Mesendoderm (in vitro differentiated cells): Measurements from ENCODE around the gene KIAA1328.

ENCODE experiments used
- DNase-seq: peaks from one replicate; pipeline ENCODE4 v3.0.0; 2013
- H2AK5ac ChIP-seq: 2 replicates; pipeline ENCODE4 v1.6.1; 2013; ENCODE audit warnings: low read length, inconsistent platforms
- H2BK120ac ChIP-seq: 2 replicates; pipeline ENCODE4 v1.6.1; 2013; ENCODE audit warnings: low read depth, mild to moderate bottlenecking, low read length, moderate library complexity, mixed read lengths
- H2BK15ac ChIP-seq: replicated peaks from 2 replicates; pipeline ENCODE4 v1.6.1; 2013; ENCODE audit warnings: low read depth, mild to moderate bottlenecking, moderate library complexity
- H2BK5ac ChIP-seq: 2 replicates; pipeline ENCODE4 v1.6.1; 2013; ENCODE audit warnings: low read length, inconsistent platforms
- H3K18ac ChIP-seq: 2 replicates; pipeline ENCODE4 v1.6.1; 2013; ENCODE audit warnings: mild to moderate bottlenecking, low read length, mixed read lengths
- H3K23ac ChIP-seq: one replicate; pipeline ENCODE4 v1.6.1; 2013; ENCODE audit warnings: low read length
- H3K27ac ChIP-seq: 2 replicates; pipeline ENCODE4 v1.5.1; 2013; ENCODE audit warnings: low read depth, mild to moderate bottlenecking, inconsistent platforms, low read length, moderate library complexity
- H3K27me3 ChIP-seq: 2 replicates; pipeline ENCODE4 v1.6.1; 2013; ENCODE audit warnings: low read length, control low read depth, mild to moderate bottlenecking, inconsistent platforms; ENCODE audit not compliant: insufficient read depth, poor library complexity
- H3K36me3 ChIP-seq: 2 replicates; pipeline ENCODE4 v1.6.1; 2013; ENCODE audit warnings: low read length, inconsistent platforms; ENCODE audit not compliant: control insufficient read depth, insufficient read depth
- H3K4ac ChIP-seq: one replicate; pipeline ENCODE4 v1.6.1; 2013; ENCODE audit warnings: low read depth, mild to moderate bottlenecking, low read length, moderate library complexity
- H3K4me1 ChIP-seq: 2 replicates; pipeline ENCODE4 v1.6.1; 2013; ENCODE audit warnings: low read depth, low read length, inconsistent platforms; ENCODE audit not compliant: control insufficient read depth
- H3K4me2 ChIP-seq: 2 replicates; pipeline ENCODE4 v1.6.1; 2013; ENCODE audit warnings: low read length
- H3K4me3 ChIP-seq: 2 replicates; pipeline ENCODE4 v1.5.1; 2013; ENCODE audit warnings: mild to moderate bottlenecking, low read length
- H3K56ac ChIP-seq: one replicate; pipeline ENCODE4 v1.6.1; 2013; ENCODE audit warnings: low read length
- H3K79me1 ChIP-seq: 2 replicates; pipeline ENCODE4 v1.6.1; 2013; ENCODE audit warnings: low read length, inconsistent platforms
- H3K79me2 ChIP-seq: 2 replicates; pipeline ENCODE4 v1.6.1; 2013; ENCODE audit warnings: mild to moderate bottlenecking, low read length; ENCODE audit not compliant: control insufficient read depth, insufficient read depth
- H3K9ac ChIP-seq: 2 replicates; pipeline ENCODE4 v1.6.1; 2013; ENCODE audit warnings: low read length, inconsistent platforms
- H4K5ac ChIP-seq: one replicate; pipeline ENCODE4 v1.6.1; 2013; ENCODE audit warnings: low read length
- H4K8ac ChIP-seq: one replicate; pipeline ENCODE4 v1.6.1; 2013; ENCODE audit warnings: low read depth, mild to moderate bottlenecking, control low read depth, low read length, moderate library complexity
- WGBS: extraction: QIAGEN DNeasy Blood & Tissue Kit; methylation state at CpG from one replicate; pipeline ENCODE4 v1.1.7; 2013; ENCODE audit warnings: low lambda C conversion rate, missing lambda C conversion rate; ENCODE audit not compliant: insufficient coverage; ENCODE audit errors: extremely low coverage; 5-methylcytosine and 5-hydroxymethylcytosine counted together

KIAA1328 gene

GRCh38 chr18:36811430-36811829, 17.5 kb upstream of the KIAA1328 start:
- Histone ChIP-seq H3K4me3 (no peak overlapping the region), H3K36me3 (no peaks in the 10 kb centered on the region), H3K56ac (no peak overlapping the region), H2BK120ac (no peak overlapping the region), H2BK15ac (no peak overlapping the region), H2AK5ac (no peak overlapping the region), H3K4me2 (no peak overlapping the region), H3K4ac (no peak overlapping the region), H3K79me1 (no peaks in the 10 kb centered on the region), H2BK5ac (no peak overlapping the region), H3K27ac (no peak overlapping the region), H4K8ac (no peak overlapping the region), H3K79me2 (no peaks in the 10 kb centered on the region), H4K5ac (no peak overlapping the region), H3K9ac (no peak overlapping the region), H3K23ac (no peak overlapping the region), H3K27me3 (no peaks in the 10 kb centered on the region), H3K4me1 (no peaks in the 10 kb centered on the region), H3K18ac (no peak overlapping the region)
- WGBS: no CpG with 5 or more reads among the region's 3 CpGs
- no peak for DNase-seq

- no peaks in the 10 kb centered on the region for H3K36me3 ChIP-seq
Measured at GRCh38 chr18:36811955-36812354, 17.0 kb upstream of the KIAA1328 start.

GRCh38 chr18:36812678-36813077, 16.2 kb upstream of the KIAA1328 start:
- no peaks in the 10 kb centered on the region for H3K27me3 ChIP-seq
- no peak overlapping the region for H3K4me2 ChIP-seq
- no peak overlapping the region for H4K5ac ChIP-seq
- no peak overlapping the region for H2AK5ac ChIP-seq
- no CpG with 5 or more reads among the region's 3 CpGs for WGBS
- H3K4ac ChIP-seq: no peak overlapping the region
- no peak overlapping the region for H3K18ac ChIP-seq
- no peak overlapping the region for H2BK120ac ChIP-seq
- H2BK5ac ChIP-seq: no peak overlapping the region
- no peak overlapping the region for H3K4me3 ChIP-seq
- H3K4me1 ChIP-seq: no peaks in the 10 kb centered on the region
- H2BK15ac ChIP-seq: no peak overlapping the region
- H3K9ac ChIP-seq: no peak overlapping the region
- no peak overlapping the region for H3K56ac ChIP-seq
- H3K79me2 ChIP-seq: no peaks in the 10 kb centered on the region
- no peak overlapping the region for H3K23ac ChIP-seq
- H3K36me3 ChIP-seq: no peaks in the 10 kb centered on the region
- no peak overlapping the region for H4K8ac ChIP-seq
- no peak overlapping the region for H3K27ac ChIP-seq
- no peaks in the 10 kb centered on the region for H3K79me1 ChIP-seq
- peak; percentile 13 for DNase-seq

More at GRCh38 chr18:36811955-36812354, 17.0 kb upstream of the KIAA1328 start:
- Histone ChIP-seq H3K56ac (no peak overlapping the region), H3K4ac (no peak overlapping the region), H3K4me2 (no peak overlapping the region), H3K4me1 (no peaks in the 10 kb centered on the region), H3K79me2 (no peaks in the 10 kb centered on the region), H3K9ac (no peak overlapping the region), H4K5ac (no peak overlapping the region), H3K79me1 (no peaks in the 10 kb centered on the region), H3K4me3 (no peak overlapping the region), H2BK120ac (no peak overlapping the region), H3K23ac (no peak overlapping the region), H3K27ac (no peak overlapping the region), H2AK5ac (no peak overlapping the region), H3K18ac (no peak overlapping the region), H2BK5ac (no peak overlapping the region), H4K8ac (no peak overlapping the region), H2BK15ac (no peak overlapping the region), H3K27me3 (no peaks in the 10 kb centered on the region)
- DNase-seq: no peak

GRCh38 chr18:36813101-36813775, 15.7 kb upstream of the KIAA1328 start:
- H3K4ac ChIP-seq: no peak overlapping the region
- H3K79me1 ChIP-seq: no peaks in the 10 kb centered on the region
- H4K8ac ChIP-seq: no peak overlapping the region
- H2AK5ac ChIP-seq: no peak overlapping the region
- no peak overlapping the region for H4K5ac ChIP-seq
- no peak overlapping the region for H2BK120ac ChIP-seq
- H3K9ac ChIP-seq: no peak overlapping the region
- no peak overlapping the region for H3K18ac ChIP-seq
- no peaks in the 10 kb centered on the region for H3K4me1 ChIP-seq
- DNase-seq: no peak
- WGBS: 100% methylated on average over 1 of the region's 4 CpGs
- H3K23ac ChIP-seq: no peak overlapping the region
- H3K27ac ChIP-seq: no peak overlapping the region
- H2BK5ac ChIP-seq: no peak overlapping the region
- no peak overlapping the region for H3K4me2 ChIP-seq
- H3K4me3 ChIP-seq: no peak overlapping the region
- no peaks in the 10 kb centered on the region for H3K36me3 ChIP-seq
- no peaks in the 10 kb centered on the region for H3K79me2 ChIP-seq
- H3K56ac ChIP-seq: no peak overlapping the region
- no peaks in the 10 kb centered on the region for H3K27me3 ChIP-seq
- H2BK15ac ChIP-seq: no peak overlapping the region

DNA sequence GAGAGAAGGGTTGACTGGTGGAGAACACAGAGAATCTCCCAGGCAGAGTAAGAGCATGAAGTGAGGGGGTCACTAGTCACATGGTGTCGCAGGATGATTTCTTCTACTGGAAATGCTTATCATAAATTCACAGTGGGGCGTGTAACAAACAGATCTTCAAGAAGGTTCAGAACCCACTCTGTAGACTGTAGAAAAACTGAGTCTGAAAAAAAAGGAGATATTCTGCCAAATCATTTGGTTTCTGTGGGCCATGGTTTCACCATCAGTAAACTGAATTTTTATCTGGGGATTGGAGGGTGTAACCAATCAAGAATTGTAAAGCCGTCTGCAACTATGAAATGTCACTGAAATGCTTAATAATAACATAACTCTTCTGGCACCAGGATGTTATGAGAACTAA, 15.1 kb upstream of the KIAA1328 start:
- Histone ChIP-seq H3K18ac (no peak overlapping the region), H3K36me3 (no peaks in the 10 kb centered on the region), H3K23ac (no peak overlapping the region)

GRCh38 chr18:36814994-36815393, 13.9 kb upstream of the KIAA1328 start:
- Histone ChIP-seq H3K56ac (no peak overlapping the region), H2AK5ac (no peak overlapping the region), H3K4ac (no peak overlapping the region), H3K27me3 (no peaks in the 10 kb centered on the region), H3K9ac (no peak overlapping the region), H3K27ac (peak overlapping the region; percentile 32), H2BK5ac (no peak overlapping the region), H3K36me3 (no peaks in the 10 kb centered on the region), H3K4me2 (no peak overlapping the region), H2BK15ac (no peak overlapping the region), H3K79me1 (no peaks in the 10 kb centered on the region), H4K8ac (no peak overlapping the region), H3K18ac (no peak overlapping the region), H3K4me3 (no peak overlapping the region), H2BK120ac (no peak overlapping the region), H4K5ac (no peak overlapping the region), H3K23ac (no peak overlapping the region), H3K4me1 (no peaks in the 10 kb centered on the region), H3K79me2 (no peaks in the 10 kb centered on the region)
- DNase-seq: peak; percentile 87
- WGBS: no CpG with 5 or more reads among the region's 1 CpG

More for the DNA sequence above, 15.1 kb upstream of the KIAA1328 start:
- Histone ChIP-seq H4K8ac (no peak overlapping the region), H2BK5ac (no peak overlapping the region), H2BK120ac (no peak overlapping the region), H3K9ac (no peak overlapping the region), H2AK5ac (no peak overlapping the region), H3K79me1 (no peaks in the 10 kb centered on the region), H3K4me1 (no peaks in the 10 kb centered on the region), H4K5ac (no peak overlapping the region), H3K4me3 (no peak overlapping the region), H3K4ac (no peak overlapping the region), H3K56ac (no peak overlapping the region), H3K27me3 (no peaks in the 10 kb centered on the region), H2BK15ac (no peak overlapping the region), H3K27ac (no peak overlapping the region), H3K4me2 (no peak overlapping the region), H3K79me2 (no peaks in the 10 kb centered on the region)
- no peak for DNase-seq
- no CpG with 5 or more reads among the region's 3 CpGs for WGBS
